IMR-90 (cell line): ENCODE data around the gene PTPRU. TPM values are rescaled to one million over a fixed set of nuclear protein-coding genes. Genes with fewer than 3 reads are reported as not detected.

ENCODE experiments used
- ATAC-seq: fragments of 200-7000 bp; cut with Tn5 transposase; 2 replicates; pipeline ENCODE4 v1.9.1; 2020; ENCODE audit warnings: low read depth, mild to moderate bottlenecking, moderate library complexity
- BruUV-seq: library from RNA; stranded (reverse); fragments of 400-500 nt; replicated peaks from 2 replicates; lab custom pipeline; 2021; lab: Mats Ljungman, UMichigan
- CTCF ChIA-PET: fragments of 300-600 bp; formaldehyde crosslinking; extraction: SDS; loops from one replicate; lab custom pipeline; 2021; ENCODE audit warnings: antibody characterized with exemption; lab: Yijun Ruan, JAX
- POLR2A ChIA-PET: fragments of 300-600 bp; sonication (Branson Sonifier 250); formaldehyde crosslinking; loops from one replicate; lab custom pipeline; 2022; ENCODE audit warnings: antibody characterized with exemption; ENCODE audit not compliant: unreplicated experiment; lab: Charles Lee
- DNase-seq: peaks from one replicate; pipeline ENCODE4 v3.0.0; 2013
- H2AFZ ChIP-seq: replicated peaks from 2 replicates; pipeline ENCODE3; 2013; ENCODE audit warnings: low read length, mild to moderate bottlenecking; ENCODE audit not compliant: poor library complexity
- H2AK5ac ChIP-seq: 2 replicates; pipeline ENCODE4 v1.6.1; 2013; ENCODE audit warnings: low read depth, low read length, inconsistent platforms
- H2AK9ac ChIP-seq: replicated peaks from 2 replicates; pipeline ENCODE3; 2013; ENCODE audit warnings: mild to moderate bottlenecking, low read depth, low read length, moderate library complexity; ENCODE audit not compliant: poor library complexity
- H2BK120ac ChIP-seq: 2 replicates; pipeline ENCODE4 v1.6.1; 2013; ENCODE audit warnings: low read depth, low read length, inconsistent platforms
- H2BK15ac ChIP-seq: 3 replicates; pipeline ENCODE4 v1.6.1; 2013; ENCODE audit warnings: low read depth, low read length, inconsistent platforms
- H2BK20ac ChIP-seq: 2 replicates; pipeline ENCODE4 v1.6.1; 2013; ENCODE audit warnings: low read depth, mild to moderate bottlenecking, inconsistent platforms, low read length, moderate library complexity
- H2BK5ac ChIP-seq: 2 replicates; pipeline ENCODE4 v1.6.1; 2013; ENCODE audit warnings: mild to moderate bottlenecking, low read depth, low read length, inconsistent platforms; ENCODE audit not compliant: poor library complexity, severe bottlenecking
- H3K14ac ChIP-seq: replicated peaks from 2 replicates; pipeline ENCODE4 v1.6.1; 2013; ENCODE audit warnings: low read depth, low read length, inconsistent platforms
- H3K18ac ChIP-seq: 2 replicates; pipeline ENCODE4 v1.6.1; 2013; ENCODE audit warnings: low read depth, low read length, control low read depth
- H3K23ac ChIP-seq: 2 replicates; pipeline ENCODE4 v1.6.1; 2013; ENCODE audit warnings: low read depth, low read length, inconsistent platforms
- H3K27ac ChIP-seq: 2 replicates; pipeline ENCODE4 v1.5.1; 2013; ENCODE audit warnings: mild to moderate bottlenecking, control low read depth, low read length; ENCODE audit not compliant: insufficient read depth
- H3K27me3 ChIP-seq: 2 replicates; pipeline ENCODE4 v1.6.1; 2013; ENCODE audit warnings: low read length; ENCODE audit not compliant: control insufficient read depth, insufficient read depth
- H3K36me3 ChIP-seq: 2 replicates; pipeline ENCODE4 v1.6.1; 2013; ENCODE audit warnings: low read length, mixed read lengths; ENCODE audit not compliant: control insufficient read depth, insufficient read depth
- H3K4ac ChIP-seq: 2 replicates; pipeline ENCODE4 v1.6.1; 2013; ENCODE audit warnings: low read depth, low read length, inconsistent platforms
- H3K4me1 ChIP-seq: 2 replicates; pipeline ENCODE4 v1.6.1; 2013; ENCODE audit warnings: low read length, mixed read lengths; ENCODE audit not compliant: control insufficient read depth, insufficient read depth
- H3K4me2 ChIP-seq: 2 replicates; pipeline ENCODE4 v1.6.1; 2013; ENCODE audit warnings: low read depth, mild to moderate bottlenecking, control low read depth, low read length, moderate library complexity
- H3K4me3 ChIP-seq: 2 replicates; pipeline ENCODE4 v1.5.1; 2013; ENCODE audit warnings: low read depth, mild to moderate bottlenecking, control low read depth, low read length, moderate library complexity; ENCODE audit not compliant: insufficient read depth
- H3K56ac ChIP-seq: 2 replicates; pipeline ENCODE4 v1.6.1; 2013; ENCODE audit warnings: low read length, inconsistent platforms; ENCODE audit not compliant: insufficient read depth; ENCODE audit errors: extremely low read depth
- H3K79me1 ChIP-seq, 2 experiments: 2 replicates each; pipeline ENCODE4 v1.6.1; 2013; ENCODE audit warnings: low read length in 2 of 2, inconsistent platforms in 1 of 2, low read depth in 1 of 2
- H3K9ac ChIP-seq: 2 replicates; pipeline ENCODE4 v1.6.1; 2013; ENCODE audit warnings: low read depth, low read length, control low read depth
- H3K9me1 ChIP-seq: 2 replicates; pipeline ENCODE4 v1.6.1; 2013; ENCODE audit warnings: low read length, inconsistent platforms; ENCODE audit not compliant: insufficient read depth
- H3K9me3 ChIP-seq: 2 replicates; pipeline ENCODE4 v1.6.1; 2013; ENCODE audit warnings: low read length; ENCODE audit not compliant: control insufficient read depth, insufficient read depth
- H4K20me1 ChIP-seq: 2 replicates; pipeline ENCODE4 v1.6.1; 2013; ENCODE audit warnings: low read length, inconsistent platforms; ENCODE audit not compliant: insufficient read depth
- H4K5ac ChIP-seq: 2 replicates; pipeline ENCODE4 v1.6.1; 2013; ENCODE audit warnings: mild to moderate bottlenecking, low read depth, low read length, control low read depth
- H4K8ac ChIP-seq, 2 experiments: 2 replicates each; pipeline ENCODE4 v1.6.1; 2013; ENCODE audit warnings: low read depth in 2 of 2, low read length in 2 of 2, control low read depth in 1 of 2, inconsistent platforms in 1 of 2
- H4K91ac ChIP-seq: 2 replicates; pipeline ENCODE4 v1.6.1; 2013; ENCODE audit warnings: low read depth, low read length, inconsistent platforms; ENCODE audit not compliant: insufficient read depth
- CEBPB ChIP-seq: IDR thresholded peaks from 2 replicates; pipeline ENCODE4 v1.6.1; 2012; ENCODE audit warnings: low read depth, low read length, improper control_type of control experiment
- RFX5 ChIP-seq: IDR thresholded peaks from 2 replicates; pipeline ENCODE4 v1.8.0; 2012; ENCODE audit warnings: low read depth, mild to moderate bottlenecking, low read length, moderate library complexity
- WGBS, 2 experiments: methylation state at CpG; one replicate each; pipeline versions ENCODE4 v1.1.5 to v1.1.7; 2013; ENCODE audit warnings: missing lambda C conversion rate in 2 of 2; ENCODE audit not compliant: insufficient read length in 1 of 2; ENCODE audit errors: extremely low coverage in 2 of 2; 5-methylcytosine and 5-hydroxymethylcytosine counted together
- dilution Hi-C: fragments of 300-500 bp; cut with HindIII; formaldehyde crosslinking; loops from one replicate; pipeline ENCODE4 v1.14.3; 2018; ENCODE audit warnings: low sequenced_read_pairs; ENCODE audit not compliant: unreplicated experiment
- in situ Hi-C: fragments of 300-500 bp; cut with MboI; formaldehyde crosslinking; loops from 3 replicates; pipeline ENCODE4 v1.14.3; 2019; ENCODE audit warnings: low sequenced_read_pairs, inconsistent platforms, mixed read lengths
- intact Hi-C: fragments of 100-400 bp; cut with micrococcal nuclease; formaldehyde crosslinking; loops from 2 replicates; pipeline ENCODE4 v1.10.0; 2022
- polyA plus RNA-seq, 3 experiments: library from polyadenylated mRNA; depleted of rRNA; stranded (reverse); fragments of >200 nt; gene quantifications; 2 replicates each; pipeline ENCODE4 v1.2.3, GENCODE V29; 2012; ENCODE audit warnings: low replicate concordance in 1 of 3
- total RNA-seq: library from RNA; depleted of rRNA; stranded (reverse); fragments of >200 nt; gene quantifications from 2 replicates; pipeline ENCODE4 v1.2.3, GENCODE V29; 2012
- TF ChIP-seq, protein P1 (sequence below): fragments of 150-350 bp; IDR thresholded peaks from 2 replicates; pipeline ENCODE4 v1.6.1; 2016; ENCODE audit warnings: low read depth, mild to moderate bottlenecking, low read length, moderate library complexity, borderline replicate concordance
- TF ChIP-seq, protein P2 (sequence below): fragments of 150-350 bp; IDR thresholded peaks from 2 replicates; pipeline ENCODE4 v1.6.1; 2017; ENCODE audit warnings: mild to moderate bottlenecking, antibody characterized with exemption, low read length, low read depth

Gene PTPRU
- total and polyA plus RNA-seq, 2 of the 4 experiments (the other 2 are of a cell fraction): 7.0 to 10.7 TPM

- DNase-seq (no peak), ATAC-seq (no peak)
- Histone ChIP-seq H2BK120ac (no peak overlapping the region), H2BK15ac (no peak overlapping the region), H3K18ac (no peak overlapping the region), H2AFZ (no peak overlapping the region), H3K9me1 (no peaks in the 10 kb centered on the region), H4K20me1 (no peaks in the 10 kb centered on the region), H2AK5ac (no peak overlapping the region), H2BK20ac (no peak overlapping the region), H3K79me1 (no peaks in the 10 kb centered on the region), H3K27me3 (peaks cover 13% of the 10 kb centered on the region), H3K4me1 (no peaks in the 10 kb centered on the region), H3K9ac (no peak overlapping the region), H4K91ac (no peak overlapping the region), H3K27ac (no peak overlapping the region), H4K8ac (no peak overlapping the region), H3K23ac (no peak overlapping the region), H3K4me3 (no peak overlapping the region), H4K5ac (no peak overlapping the region), H2AK9ac (no peak overlapping the region), H2BK5ac (no peak overlapping the region), H3K4ac (no peak overlapping the region), H3K9me3 (no peaks in the 10 kb centered on the region), H3K4me2 (no peak overlapping the region), H3K36me3 (no peaks in the 10 kb centered on the region), H3K14ac (no peak overlapping the region), H3K56ac (no peak overlapping the region)
- TF ChIP-seq RFX5 (no peak), CEBPB (no peak)
- TF ChIP-seq, protein P1, sequence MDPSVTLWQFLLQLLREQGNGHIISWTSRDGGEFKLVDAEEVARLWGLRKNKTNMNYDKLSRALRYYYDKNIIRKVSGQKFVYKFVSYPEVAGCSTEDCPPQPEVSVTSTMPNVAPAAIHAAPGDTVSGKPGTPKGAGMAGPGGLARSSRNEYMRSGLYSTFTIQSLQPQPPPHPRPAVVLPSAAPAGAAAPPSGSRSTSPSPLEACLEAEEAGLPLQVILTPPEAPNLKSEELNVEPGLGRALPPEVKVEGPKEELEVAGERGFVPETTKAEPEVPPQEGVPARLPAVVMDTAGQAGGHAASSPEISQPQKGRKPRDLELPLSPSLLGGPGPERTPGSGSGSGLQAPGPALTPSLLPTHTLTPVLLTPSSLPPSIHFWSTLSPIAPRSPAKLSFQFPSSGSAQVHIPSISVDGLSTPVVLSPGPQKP: no peak
- TF ChIP-seq, protein P2, sequence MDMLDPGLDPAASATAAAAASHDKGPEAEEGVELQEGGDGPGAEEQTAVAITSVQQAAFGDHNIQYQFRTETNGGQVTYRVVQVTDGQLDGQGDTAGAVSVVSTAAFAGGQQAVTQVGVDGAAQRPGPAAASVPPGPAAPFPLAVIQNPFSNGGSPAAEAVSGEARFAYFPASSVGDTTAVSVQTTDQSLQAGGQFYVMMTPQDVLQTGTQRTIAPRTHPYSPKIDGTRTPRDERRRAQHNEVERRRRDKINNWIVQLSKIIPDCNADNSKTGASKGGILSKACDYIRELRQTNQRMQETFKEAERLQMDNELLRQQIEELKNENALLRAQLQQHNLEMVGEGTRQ: no peak
- ChIA-PET POLR2A (no interaction called here), CTCF (no interaction called here)
- in situ Hi-C loops: no loop called here
- dilution Hi-C loops: no loop called here
- WGBS, 2 experiments: 60% methylated on average over 1 of the region's 6 CpGs; no CpG with 5 or more reads in 1 of the 2 experiments
- BruUV-seq: no TSS peak
- intact Hi-C loops: no loop called here
These were observed 125.4 kb downstream of the PTPRU start for GRCh38 chr1:29361686-29362085.
